Esophagus mucosa (tissue), 1 donor: ENCODE measurements around the gene CDC14A. TPM values are rescaled to one million over a fixed set of nuclear protein-coding genes. Genes with fewer than 3 reads are reported as not detected.

ENCODE experiments used
- ATAC-seq: fragments of 200-7000 bp; cut with Tn5 transposase; one replicate; pipeline ENCODE4 v1.9.1; 2020
- total RNA-seq: library from RNA; stranded (reverse); gene quantifications from one replicate; pipeline ENCODE4 v1.2.4, GENCODE V29; 2023
- donor health status: DM: yes; HTN: yes; CAD: no.

CDC14A gene
- total RNA-seq, 1 donor from 2014 or later, result 2.7 TPM

DNA sequence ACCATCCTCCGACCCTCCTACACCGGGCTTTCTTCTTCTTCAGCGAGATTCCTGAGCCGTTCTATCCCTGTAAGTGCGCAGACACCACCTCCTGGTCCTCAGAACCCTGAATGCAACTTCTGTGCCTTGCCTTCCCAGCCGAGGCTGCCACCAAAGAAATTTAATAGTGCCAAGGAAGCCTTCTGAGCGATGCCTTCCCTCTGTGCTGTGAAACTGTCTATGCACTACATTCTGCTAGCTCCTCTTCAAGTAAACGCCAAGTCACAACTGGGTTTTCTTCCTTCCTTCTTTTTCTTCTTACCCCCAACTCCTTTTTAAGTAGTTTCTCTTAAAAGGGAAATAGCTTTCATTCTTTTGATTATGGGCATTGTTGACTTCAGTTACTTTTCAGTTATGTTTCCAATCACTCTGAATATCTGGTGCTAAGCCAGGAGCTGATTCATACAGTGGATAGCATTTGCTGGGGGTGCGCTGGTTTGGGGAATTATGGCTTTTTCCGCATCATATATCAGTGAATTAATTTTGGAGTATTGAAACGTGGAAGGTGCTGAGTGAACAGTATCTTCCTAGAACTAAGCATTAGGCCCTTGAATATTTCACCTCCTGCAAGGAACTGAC is 147.0 kb downstream of the CDC14A start:
- ATAC-seq, result no peak

DNA sequence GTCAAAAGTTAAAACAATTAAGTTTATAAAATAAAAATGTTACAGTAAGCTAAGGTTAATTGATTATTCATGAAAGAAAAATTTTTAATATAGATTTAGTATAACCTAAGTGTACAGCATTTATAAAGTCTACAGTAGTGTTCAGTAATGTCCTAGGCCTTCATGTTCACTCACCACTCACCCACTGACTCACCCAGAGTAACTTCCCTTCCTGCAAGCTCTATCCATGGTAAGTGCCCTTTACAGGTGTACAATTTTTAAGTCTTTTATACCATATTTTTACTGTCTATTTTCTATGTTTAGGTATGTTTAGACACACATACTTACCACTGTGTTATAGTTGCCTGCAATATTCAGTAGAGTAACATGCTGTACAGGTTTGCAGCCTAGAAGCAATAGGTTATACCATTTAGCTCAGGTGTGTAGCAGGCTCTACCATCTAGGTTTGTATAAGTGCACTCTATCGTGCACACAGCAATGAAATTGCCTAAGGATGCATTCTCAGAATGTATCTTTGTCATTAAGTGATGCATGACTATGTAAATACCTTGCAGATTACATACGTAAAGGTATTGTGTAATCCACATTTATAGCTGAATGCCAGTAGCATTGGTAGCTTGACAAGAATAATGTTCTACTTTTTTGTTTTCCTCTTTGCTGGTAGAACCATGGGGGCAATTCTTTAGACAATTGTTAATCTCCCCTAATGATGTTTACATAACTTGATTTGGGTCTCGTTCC is 149.9 kb downstream of the CDC14A start:
- ATAC-seq, result peak; percentile 99

GRCh38 chr1:100506217-100506616 is 153.9 kb downstream of the CDC14A start:
- ATAC-seq, result no peak

DNA sequence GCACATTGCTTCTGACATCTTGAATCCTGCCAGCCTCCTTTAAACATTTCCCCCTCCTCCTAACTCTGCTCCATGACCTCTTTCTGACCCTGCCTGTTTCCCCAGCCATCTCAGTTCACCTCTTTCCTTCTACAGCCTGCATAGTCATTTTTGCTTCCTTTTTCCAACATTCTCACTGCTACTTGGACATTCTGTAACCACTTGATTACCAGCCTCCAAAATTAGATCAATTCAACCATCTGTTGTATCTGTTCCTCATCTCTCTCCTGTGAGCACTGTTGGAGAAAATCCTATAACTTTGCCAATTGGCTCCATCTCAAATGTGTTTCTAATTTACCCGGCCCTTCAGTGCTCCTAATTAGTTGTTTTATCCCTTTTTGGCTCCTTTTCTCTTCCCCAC is 158.1 kb downstream of the CDC14A start:
- ATAC-seq, result no peak

DNA sequence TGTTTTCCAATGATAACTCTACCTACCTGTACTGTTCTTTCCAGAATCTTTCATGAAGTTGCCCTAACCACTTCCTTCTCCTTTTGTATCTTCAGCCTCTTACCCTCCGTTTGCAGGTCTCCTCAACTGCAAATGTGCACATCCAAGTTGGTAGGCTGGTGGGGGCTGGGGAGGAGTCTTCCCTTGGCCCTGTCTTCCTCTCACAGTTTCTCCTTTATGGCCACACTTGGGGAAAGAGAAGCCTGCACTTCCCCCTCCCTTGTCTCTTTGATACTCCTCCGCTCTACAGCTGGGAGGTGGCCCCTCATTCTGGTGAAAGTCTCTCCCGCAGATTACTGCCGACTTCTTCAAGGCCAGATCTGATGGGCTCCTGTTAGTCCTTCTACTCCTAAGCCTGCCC is 158.8 kb downstream of the CDC14A start:
- ATAC-seq, result no peak

DNA sequence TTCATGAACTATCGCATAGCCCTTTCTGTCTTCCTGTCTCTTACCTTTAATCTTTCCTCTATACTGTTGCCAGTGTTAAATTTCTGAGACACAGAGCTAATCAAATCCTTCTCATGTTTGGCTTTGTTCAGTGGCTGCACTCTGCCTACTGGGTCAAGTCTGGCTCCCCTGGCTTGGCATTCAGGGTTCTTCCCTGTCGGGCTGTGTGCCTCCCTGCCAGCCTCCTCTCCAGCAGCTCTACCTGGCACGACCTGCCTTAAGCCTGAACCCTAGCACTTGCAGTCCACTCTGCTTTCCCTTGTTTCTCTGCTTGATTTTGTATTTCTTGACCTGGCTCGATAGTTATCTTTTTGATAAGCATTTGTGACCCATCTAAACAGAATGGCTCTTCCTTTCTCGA is 159.5 kb downstream of the CDC14A start:
- no peak for ATAC-seq

- no peak for ATAC-seq
Measured at GRCh38 chr1:100512803-100513352, 160.6 kb downstream of the CDC14A start.

GRCh38 chr1:100516857-100517256 is 164.6 kb downstream of the CDC14A start:
- ATAC-seq, result no peak

DNA sequence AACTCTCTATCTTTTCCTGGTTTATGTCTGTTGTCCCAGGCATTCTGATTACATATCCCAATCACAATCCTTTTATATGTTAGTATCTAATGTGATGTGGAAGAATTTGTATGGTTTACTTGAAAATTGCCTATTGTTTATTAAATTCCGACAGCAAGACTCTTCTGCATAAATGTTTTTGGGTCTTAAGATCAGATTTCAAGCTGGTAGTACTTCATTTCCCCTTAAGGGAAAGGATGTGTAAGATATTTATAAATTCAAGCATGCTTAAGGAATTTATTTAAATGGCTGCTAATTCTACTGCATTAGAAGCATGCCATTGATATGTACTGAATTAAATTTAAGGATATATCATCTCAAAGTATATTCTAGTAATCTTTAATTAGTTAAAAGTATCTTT is 165.2 kb downstream of the CDC14A start:
- ATAC-seq, result no peak

DNA sequence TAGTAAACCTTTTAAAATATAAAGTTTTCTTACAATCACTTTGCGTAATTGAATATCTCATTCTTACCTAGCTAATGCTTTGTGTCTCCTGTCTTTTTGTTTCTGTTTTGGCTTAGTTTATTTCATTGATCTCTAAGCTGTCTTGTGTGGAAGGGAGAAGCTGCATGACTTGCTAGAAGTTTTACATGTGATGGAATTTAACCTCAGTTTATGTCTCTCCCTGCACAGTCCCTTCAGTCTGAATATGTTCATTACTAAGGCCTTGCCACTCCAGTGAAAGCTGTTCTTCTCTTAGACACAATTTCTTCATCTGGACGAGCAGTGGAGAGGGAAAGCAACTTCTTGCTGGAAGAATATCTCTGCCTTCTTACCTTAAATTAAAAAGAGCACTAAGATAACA is 165.7 kb downstream of the CDC14A start:
- no peak for ATAC-seq

GRCh38 chr1:100523038-100523652 is 170.8 kb downstream of the CDC14A start:
- ATAC-seq, result no peak

DNA sequence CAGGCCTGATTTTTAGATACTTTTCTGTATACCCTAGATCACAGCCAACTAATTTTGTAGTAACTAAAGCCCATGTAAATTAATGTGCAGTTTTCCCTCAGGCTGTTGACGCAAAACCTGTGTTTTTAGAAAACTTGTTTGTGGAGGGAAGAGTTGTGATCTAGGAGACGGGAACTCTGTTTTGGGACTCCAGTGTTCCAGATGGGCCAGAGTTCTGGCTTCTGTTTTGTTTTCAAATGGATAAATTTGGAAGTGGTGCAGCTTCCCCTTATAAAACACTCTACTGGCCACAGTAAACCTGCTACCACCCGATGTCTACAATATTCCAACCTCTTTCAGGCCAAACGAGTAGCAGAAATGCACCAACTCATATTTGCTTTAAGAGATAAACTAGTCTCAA is 172.0 kb downstream of the CDC14A start:
- ATAC-seq, result no peak

DNA sequence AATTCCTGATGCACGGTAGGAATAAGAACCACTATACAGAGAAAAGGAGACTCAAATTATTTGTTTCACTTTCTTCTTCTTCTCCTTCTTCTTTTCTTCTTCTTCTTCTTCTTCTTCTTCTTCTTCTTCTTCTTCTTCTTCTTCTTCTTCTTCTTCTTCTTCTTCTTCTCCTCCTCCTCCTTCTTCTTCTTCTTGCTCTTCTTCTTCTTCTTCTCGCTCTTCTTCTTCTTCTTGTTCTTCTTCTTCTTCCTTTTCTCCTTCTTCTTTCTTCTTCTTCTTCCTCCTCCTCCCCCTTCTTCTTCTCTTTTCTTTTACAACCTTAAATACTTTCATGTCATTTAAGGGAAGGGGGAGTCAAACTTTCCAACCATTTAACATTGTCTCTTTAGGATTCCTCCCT is 174.6 kb downstream of the CDC14A start:
- no peak for ATAC-seq

- ATAC-seq, result no peak
Measured at GRCh38 chr1:100528871-100529270, 176.6 kb downstream of the CDC14A start.

DNA sequence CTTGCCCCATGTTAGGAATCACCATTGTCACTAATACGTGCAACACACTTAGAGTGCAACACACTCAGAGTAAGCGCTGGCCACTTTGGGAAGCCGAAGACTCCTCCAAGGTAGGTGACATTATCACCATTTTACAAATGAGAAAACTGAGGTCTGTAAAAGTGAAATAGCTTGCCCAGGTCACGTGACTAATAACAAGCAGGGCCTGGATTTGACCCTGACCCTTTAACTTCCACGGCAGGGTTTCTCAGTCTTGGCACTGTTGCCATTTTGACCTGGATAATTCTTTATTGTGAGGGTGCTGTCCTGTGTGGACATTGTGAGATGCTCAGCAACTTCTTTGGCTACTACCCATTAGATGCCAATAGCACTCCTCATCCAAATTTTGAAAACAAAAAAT is 177.8 kb downstream of the CDC14A start:
- no peak for ATAC-seq

GRCh38 chr1:100530880-100531487 is 178.7 kb downstream of the CDC14A start:
- peak; percentile 35 for ATAC-seq

DNA sequence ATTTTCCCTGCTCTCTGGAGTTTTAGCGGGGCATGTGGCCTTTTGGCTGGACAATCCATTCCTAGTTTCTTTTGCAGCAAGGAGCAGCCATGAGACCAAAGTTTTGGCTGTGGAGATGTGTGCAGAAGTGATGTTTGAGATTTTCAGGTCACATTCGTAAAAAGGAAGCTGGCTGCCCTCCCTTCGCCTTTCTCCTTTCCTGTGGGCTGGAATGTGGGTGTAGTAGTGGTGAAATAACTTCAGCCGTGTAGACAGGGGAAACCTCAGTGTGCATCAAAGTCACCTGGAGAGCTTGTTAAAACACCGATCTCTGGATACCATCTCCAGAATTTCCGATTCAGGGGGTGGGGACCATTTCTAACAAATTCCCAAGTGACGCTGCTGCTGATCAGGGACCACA is 180.3 kb downstream of the CDC14A start:
- ATAC-seq, result no peak

DNA sequence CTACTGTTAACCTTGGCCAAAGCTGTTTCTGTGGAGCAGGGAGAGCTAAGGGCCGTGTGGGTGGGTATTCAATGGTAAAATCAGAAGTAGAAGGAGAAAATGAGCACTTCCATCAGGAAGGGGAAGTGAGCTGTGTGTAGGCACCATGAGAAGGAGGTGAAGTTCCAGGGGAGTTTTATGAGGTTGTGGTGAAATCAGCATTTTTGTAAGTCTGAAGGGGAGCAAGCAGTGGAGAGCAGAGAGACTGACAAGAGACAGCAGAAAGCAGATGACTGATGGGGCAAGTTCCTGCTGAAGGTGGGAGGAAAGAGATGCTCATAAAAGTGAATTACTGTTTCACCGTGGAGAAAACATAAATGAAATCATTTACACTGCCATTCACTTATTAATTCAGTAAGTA is 183.0 kb downstream of the CDC14A start:
- no peak for ATAC-seq

GRCh38 chr1:100536031-100536430 is 183.7 kb downstream of the CDC14A start:
- no peak for ATAC-seq

GRCh38 chr1:100538913-100539835 is 186.9 kb downstream of the CDC14A start:
- peak; percentile 53 for ATAC-seq

- peak; percentile 31 for ATAC-seq
Measured at GRCh38 chr1:100539836-100540536, 187.7 kb downstream of the CDC14A start.

DNA sequence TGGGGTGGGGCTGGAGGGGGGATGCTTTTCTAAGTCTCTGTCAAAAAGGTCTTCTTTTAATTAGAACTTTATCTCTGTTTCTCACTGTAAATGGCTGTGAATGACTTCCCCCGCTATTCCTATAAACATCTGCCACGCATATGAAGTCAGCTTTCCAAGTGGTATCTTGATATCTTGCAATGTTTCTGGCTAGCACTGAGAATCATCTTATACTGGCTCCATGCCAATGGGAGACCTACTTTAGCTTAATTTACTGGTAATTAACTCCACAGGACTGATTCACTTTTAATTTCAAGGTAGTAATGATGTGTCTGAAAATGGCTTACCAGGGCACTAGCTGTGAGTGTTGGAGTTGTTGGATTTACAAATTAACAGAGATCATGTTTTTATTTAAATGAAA is 190.0 kb downstream of the CDC14A start:
- no peak for ATAC-seq
